Keratinocyte (primary cell): ENCODE results near the gene TOM1L2. TPM values are rescaled to one million over a fixed set of nuclear protein-coding genes. Genes with fewer than 3 reads are reported as not detected.

ENCODE experiments used
- DNase-seq: peaks from one replicate; pipeline ENCODE4 v3.0.0-alpha.2; 2011; ENCODE audit warnings: low read depth, missing footprints, low spot score
- FAIRE-seq: peaks from 2 replicates; lab custom pipeline; 2011; peaks lifted over from hg19 to GRCh38; lab: Jason Lieb, UNC
- H2AFZ ChIP-seq: 2 replicates; pipeline ENCODE4 v1.6.0; 2012; ENCODE audit warnings: low read length, control low read depth, inconsistent platforms; ENCODE audit not compliant: control insufficient read depth
- H3K27ac ChIP-seq: 2 replicates; pipeline ENCODE4 v1.5.1; 2011; ENCODE audit warnings: low read length; ENCODE audit not compliant: control insufficient read depth, insufficient read depth
- H3K27me3 ChIP-seq: 3 replicates; pipeline ENCODE4 v1.6.0; 2011; ENCODE audit warnings: low read length; ENCODE audit not compliant: control insufficient read depth, insufficient read depth; ENCODE audit errors: extremely low read depth
- H3K36me3 ChIP-seq, 2 experiments: 2 replicates in 1 of 2; 3 replicates in 1 of 2; pipeline ENCODE4 v1.5.1; 2011; ENCODE audit warnings: low read length in 2 of 2, mild to moderate bottlenecking in 1 of 2; ENCODE audit not compliant: control insufficient read depth in 2 of 2, insufficient read depth in 2 of 2; ENCODE audit errors: extremely low read depth in 1 of 2
- H3K4me1 ChIP-seq: 3 replicates; pipeline ENCODE4 v1.5.1; 2011; ENCODE audit warnings: low read length; ENCODE audit not compliant: control insufficient read depth, insufficient read depth; ENCODE audit errors: extremely low read depth
- H3K4me2 ChIP-seq: 3 replicates; pipeline ENCODE4 v1.6.0; 2011; ENCODE audit warnings: low read depth, low read length; ENCODE audit not compliant: control insufficient read depth, insufficient read depth; ENCODE audit errors: extremely low read depth
- H3K4me3 ChIP-seq, 3 experiments: fragments of 200-600 bp in 1 of 3; sonication (generic) in 1 of 3; 2 replicates in 2 of 3; 3 replicates in 1 of 3; pipeline ENCODE4 v1.5.1; 2011 to 2016; ENCODE audit warnings: low read length in 3 of 3, mild to moderate bottlenecking in 3 of 3, control low read depth in 2 of 3, inconsistent platforms in 1 of 3, low read depth in 1 of 3, mixed read lengths in 1 of 3, mixed run types in 1 of 3, moderate library complexity in 1 of 3; ENCODE audit not compliant: control insufficient read depth in 2 of 3, insufficient read depth in 2 of 3; ENCODE audit errors: extremely low read depth in 1 of 3
- H3K79me2 ChIP-seq: 2 replicates; pipeline ENCODE4 v1.6.0; 2012; ENCODE audit warnings: low read length; ENCODE audit not compliant: control insufficient read depth, insufficient read depth
- H3K9ac ChIP-seq: 3 replicates; pipeline ENCODE4 v1.6.0; 2011; ENCODE audit warnings: low read length; ENCODE audit not compliant: control insufficient read depth, insufficient read depth; ENCODE audit errors: extremely low read depth
- H3K9me1 ChIP-seq: 3 replicates; pipeline ENCODE4 v1.6.0; 2011; ENCODE audit warnings: low read length; ENCODE audit not compliant: control insufficient read depth, insufficient read depth; ENCODE audit errors: extremely low read depth
- H3K9me3 ChIP-seq: 2 replicates; pipeline ENCODE4 v1.5.1; 2012; ENCODE audit warnings: low read depth, low read length; ENCODE audit not compliant: control insufficient read depth
- H4K20me1 ChIP-seq: 3 replicates; pipeline ENCODE4 v1.6.0; 2011; ENCODE audit warnings: low read length; ENCODE audit not compliant: control insufficient read depth, insufficient read depth; ENCODE audit errors: extremely low read depth
- EZH2 ChIP-seq: IDR thresholded peaks from one replicate; pipeline ENCODE4 v1.6.1; 2012; ENCODE audit warnings: inconsistent platforms, mild to moderate bottlenecking, low read length, moderate library complexity
- dilution Hi-C: fragments of 300-500 bp; cut with MboI; formaldehyde crosslinking; loops from one replicate; pipeline ENCODE4 v1.7.0; 2020; ENCODE audit warnings: low sequenced_read_pairs; ENCODE audit not compliant: extremely low pct_ligation_motif_present
- polyA plus RNA-seq, 5 experiments: library from polyadenylated mRNA; depleted of rRNA in 3 of 5; stranded (reverse) in 3 of 5; stranded (forward) in 1 of 5; unstranded in 1 of 5; fragments of >200 nt; gene quantifications; 1 replicate in 1 of 5; 2 replicates in 3 of 5; 3 replicates in 1 of 5; pipeline versions ENCODE4 v1.2.1 to v1.2.3, GENCODE V29; 2011 to 2012; ENCODE audit warnings: missing spikeins in 2 of 5, low read depth in 1 of 5, low replicate concordance in 1 of 5
- TF ChIP-seq, protein P1 (sequence below), 3 experiments: IDR thresholded peaks in 1 of 3; conservative IDR thresholded peaks in 1 of 3; optimal IDR thresholded peaks in 1 of 3; 2 replicates in 2 of 3; 3 replicates in 1 of 3; pipeline versions ENCODE3 to v1.5.1; 2011; ENCODE audit warnings: low read length in 3 of 3, mild to moderate bottlenecking in 3 of 3, moderate library complexity in 2 of 3, control low read depth in 1 of 3, inconsistent platforms in 1 of 3; ENCODE audit not compliant: insufficient read depth in 2 of 3; ENCODE audit errors: extremely low read depth in 1 of 3

TOM1L2 gene
- polyA plus RNA-seq, 1 donor (not counting 4 experiments of a cell fraction or from before 2014, with no cell fraction given): 36.3 TPM

DNA sequence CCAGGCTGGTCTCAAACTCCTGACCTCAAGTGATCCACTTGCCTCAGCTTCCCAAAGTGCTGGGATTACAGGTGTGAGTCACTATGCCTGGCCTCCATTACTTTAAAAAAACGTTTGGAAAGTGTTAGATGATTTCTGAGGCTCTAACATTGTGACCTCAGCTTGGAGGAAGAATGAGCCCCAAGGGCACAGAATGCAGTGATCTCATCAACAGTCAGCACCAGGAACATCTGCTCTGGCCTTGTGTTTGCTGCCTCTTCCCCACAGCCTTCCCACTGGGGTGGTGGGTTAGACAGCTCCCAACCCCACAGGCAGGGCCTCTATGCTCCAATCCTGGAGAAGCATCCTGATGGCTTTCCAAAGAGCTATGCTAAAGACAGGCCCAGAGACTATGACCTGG is 97.7 kb downstream of the TOM1L2 start:
- no peak for TF ChIP-seq EZH2
- TF ChIP-seq, protein P1, sequence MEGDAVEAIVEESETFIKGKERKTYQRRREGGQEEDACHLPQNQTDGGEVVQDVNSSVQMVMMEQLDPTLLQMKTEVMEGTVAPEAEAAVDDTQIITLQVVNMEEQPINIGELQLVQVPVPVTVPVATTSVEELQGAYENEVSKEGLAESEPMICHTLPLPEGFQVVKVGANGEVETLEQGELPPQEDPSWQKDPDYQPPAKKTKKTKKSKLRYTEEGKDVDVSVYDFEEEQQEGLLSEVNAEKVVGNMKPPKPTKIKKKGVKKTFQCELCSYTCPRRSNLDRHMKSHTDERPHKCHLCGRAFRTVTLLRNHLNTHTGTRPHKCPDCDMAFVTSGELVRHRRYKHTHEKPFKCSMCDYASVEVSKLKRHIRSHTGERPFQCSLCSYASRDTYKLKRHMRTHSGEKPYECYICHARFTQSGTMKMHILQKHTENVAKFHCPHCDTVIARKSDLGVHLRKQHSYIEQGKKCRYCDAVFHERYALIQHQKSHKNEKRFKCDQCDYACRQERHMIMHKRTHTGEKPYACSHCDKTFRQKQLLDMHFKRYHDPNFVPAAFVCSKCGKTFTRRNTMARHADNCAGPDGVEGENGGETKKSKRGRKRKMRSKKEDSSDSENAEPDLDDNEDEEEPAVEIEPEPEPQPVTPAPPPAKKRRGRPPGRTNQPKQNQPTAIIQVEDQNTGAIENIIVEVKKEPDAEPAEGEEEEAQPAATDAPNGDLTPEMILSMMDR (optimal IDR thresholded peaks at IDR 0.05 in 1 of 3, IDR thresholded peaks at IDR 0.05 in 1 of 3, conservative IDR thresholded peaks at IDR 0.05 in 1 of 3; ENCODE audit: extremely low read depth in 1 of 3, insufficient read depth in 2 of 3, low read length in 3 of 3): no peak
- H3K27me3 ChIP-seq: no peaks in the 10 kb centered on the region
- H3K4me2 ChIP-seq: no peak overlapping the region
- peak; percentile 95 for DNase-seq
- H3K9me3 ChIP-seq: no peaks in the 10 kb centered on the region
- no peak overlapping the region for H3K9ac ChIP-seq
- H3K9me1 ChIP-seq: no peaks in the 10 kb centered on the region
- H4K20me1 ChIP-seq: no peaks in the 10 kb centered on the region
- FAIRE-seq: peak; percentile 98
- H3K36me3 ChIP-seq: peaks cover 23 to 32% of the 10 kb centered on the region in 2 experiments
- dilution Hi-C loops: no loop called here
- H3K4me3 ChIP-seq: no peak overlapping the region
- no peak overlapping the region for H3K27ac ChIP-seq
- no peak overlapping the region for H2AFZ ChIP-seq
- no peaks in the 10 kb centered on the region for H3K79me2 ChIP-seq
- peaks cover 26% of the 10 kb centered on the region for H3K4me1 ChIP-seq

DNA sequence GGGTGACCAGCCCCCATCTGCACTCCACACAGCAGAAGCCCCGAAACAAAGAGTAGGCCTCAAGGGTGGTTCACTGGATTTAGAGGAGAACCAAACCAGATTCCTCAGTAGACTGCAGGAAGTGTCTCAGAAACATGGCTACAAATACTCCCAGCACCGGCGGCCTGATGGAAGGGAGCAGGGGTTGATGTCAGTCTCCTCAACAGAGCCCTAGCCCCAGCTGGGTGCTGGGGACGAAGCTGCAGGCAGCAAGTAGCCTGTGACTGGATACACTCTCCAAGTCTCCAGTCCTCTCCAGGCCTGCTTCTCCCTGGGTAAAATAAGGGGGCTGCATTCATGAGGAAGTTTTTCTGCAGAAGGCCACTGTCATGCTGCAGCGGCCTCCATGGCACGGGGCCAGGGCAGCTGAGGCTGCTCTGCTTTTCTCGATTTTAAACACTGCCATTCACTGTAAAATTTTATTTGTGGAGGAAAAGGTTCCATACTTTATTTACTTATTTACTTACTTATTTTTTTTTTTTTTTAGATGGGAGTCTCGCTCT is 98.7 kb downstream of the TOM1L2 start:
- H3K4me1 ChIP-seq: peaks cover 26% of the 10 kb centered on the region

More for the DNA sequence above, 98.7 kb downstream of the TOM1L2 start:
- Histone ChIP-seq H3K4me2 (no peak overlapping the region), H3K9me1 (no peaks in the 10 kb centered on the region), H3K27ac (no peak overlapping the region), H2AFZ (no peak overlapping the region), H4K20me1 (no peaks in the 10 kb centered on the region), H3K36me3 (peaks cover 27 to 33% of the 10 kb centered on the region in 2 experiments), H3K79me2 (no peaks in the 10 kb centered on the region), H3K4me3 (no peak overlapping the region), H3K27me3 (no peaks in the 10 kb centered on the region), H3K9me3 (no peaks in the 10 kb centered on the region), H3K9ac (no peak overlapping the region)
- DNase-seq (no peak), FAIRE-seq (no peak)
- TF ChIP-seq, protein P1 (optimal IDR thresholded peaks at IDR 0.05 in 1 of 3, IDR thresholded peaks at IDR 0.05 in 1 of 3, conservative IDR thresholded peaks at IDR 0.05 in 1 of 3; ENCODE audit: extremely low read depth in 1 of 3, insufficient read depth in 2 of 3, low read length in 3 of 3): no peak
- TF ChIP-seq EZH2: no peak
- dilution Hi-C loops: no loop called here
